Measurements from ENCODE around the gene DENND10. TPM values are rescaled to one million over a fixed set of nuclear protein-coding genes. Genes with fewer than 3 reads are reported as not detected.
A peak's percentile ranks its signal among the peaks of the same experiment; 100 is the strongest.

Gene DENND10
- total RNA-seq, 2 experiments from 2014 or later, result 40.4 to 45.6 TPM

- Mint-ChIP-seq H3K27me3 (no peaks in the 10 kb centered on the region), H3K27ac (peak overlapping the region; percentile 39)
- intact Hi-C loops (cut with DNase I, micrococcal nuclease), result no loop called here
These were observed 42.0 kb upstream of the DENND10 start for GRCh38 chr10:119061926-119062325.

GRCh38 chr10:119070395-119071165, 33.3 kb upstream of the DENND10 start:
- Mint-ChIP-seq H3K36me3 (ENCODE audit: low read depth) (peaks cover 84% of the 10 kb centered on the region), H3K27ac (no peak overlapping the region), H3K9me3 (no peaks in the 10 kb centered on the region), H3K4me1 (ENCODE audit: low read depth) (peaks cover 34% of the 10 kb centered on the region), H3K27me3 (no peaks in the 10 kb centered on the region), H3K4me3 (no peak overlapping the region)
- POLR2A ChIA-PET, result interaction anchor here (1.0 to 1.3 kb wide), 2 partner anchors 9 to 34 kb away, joined by 5 to 6 read pairs; partner anchors contain the start of gene DENND10
- Histone ChIP-seq H3K27me3 (ENCODE audit: control insufficient read depth in 1 of 2, insufficient read depth in 2 of 2, low read length in 2 of 2) (no peaks in the 10 kb centered on the region), H3K36me3 (ENCODE audit: insufficient read depth, low read length) (peaks cover 69% of the 10 kb centered on the region), H3K4me1 (ENCODE audit: insufficient read depth, low read length) (peaks cover 19% of the 10 kb centered on the region), H3K27ac (ENCODE audit: low read depth in 1 of 2, low read length in 2 of 2) (no peak overlapping the region), H3K9me3 (ENCODE audit: control insufficient read depth in 1 of 2, insufficient read depth in 1 of 2, low read length in 2 of 2) (no peaks in the 10 kb centered on the region), H3K4me3 (ENCODE audit: low read length) (no peak overlapping the region)
- TF ChIP-seq CTCF (IDR thresholded peaks at IDR 0.05), result no peak
- intact Hi-C loops (cut with DNase I, micrococcal nuclease), result loop anchor here (10.0 kb wide), 2 partner anchors 316 to 524 kb away; partner anchors contain the start of genes CACUL1 (in 1 of the 2) and TIAL1 (in 1 of the 2)
- DNase-seq (no peak), ATAC-seq (ENCODE audit: poor library complexity) (no peak)
- CTCF ChIA-PET, result interaction anchor here (1.0 kb wide), 1 partner anchor 54 kb away, joined by 3 read pairs; no protein-coding TSS in a partner anchor

More at GRCh38 chr10:119061926-119062325, 42.0 kb upstream of the DENND10 start:
- Mint-ChIP-seq H3K4me3 (no peak overlapping the region), H3K9me3 (no peaks in the 10 kb centered on the region), H3K36me3 (ENCODE audit: low read depth) (peaks cover 99% of the 10 kb centered on the region), H3K4me1 (ENCODE audit: low read depth) (peaks cover 23% of the 10 kb centered on the region)
- Histone ChIP-seq H3K9me3 (ENCODE audit: control insufficient read depth in 1 of 2, insufficient read depth in 1 of 2, low read length in 2 of 2) (no peaks in the 10 kb centered on the region), H3K4me1 (ENCODE audit: insufficient read depth, low read length) (no peaks in the 10 kb centered on the region), H3K36me3 (ENCODE audit: insufficient read depth, low read length) (peaks cover 92% of the 10 kb centered on the region), H3K27ac (ENCODE audit: low read depth in 1 of 2, low read length in 2 of 2) (no peak overlapping the region), H3K27me3 (ENCODE audit: control insufficient read depth in 1 of 2, insufficient read depth in 2 of 2, low read length in 2 of 2) (no peaks in the 10 kb centered on the region), H3K4me3 (ENCODE audit: low read length) (no peak overlapping the region)
- POLR2A ChIA-PET, result interaction anchor here (1.1 kb wide), 1 partner anchor 46 kb away, joined by 3 read pairs; no protein-coding TSS in a partner anchor
- CTCF ChIA-PET, result no interaction called here
- ATAC-seq (ENCODE audit: poor library complexity) (no peak), DNase-seq (no peak)
- no peak for TF ChIP-seq CTCF (IDR thresholded peaks at IDR 0.05)

- H3K9me3 Mint-ChIP-seq, result no peaks in the 10 kb centered on the region
- ATAC-seq (ENCODE audit: poor library complexity) (no peak), DNase-seq (no peak)
- Histone ChIP-seq H3K36me3 (ENCODE audit: insufficient read depth, low read length) (peaks cover 47% of the 10 kb centered on the region), H3K27me3 (ENCODE audit: control insufficient read depth in 1 of 2, insufficient read depth in 2 of 2, low read length in 2 of 2) (no peaks in the 10 kb centered on the region), H3K9me3 (ENCODE audit: control insufficient read depth in 1 of 2, insufficient read depth in 1 of 2, low read length in 2 of 2) (no peaks in the 10 kb centered on the region), H3K4me1 (ENCODE audit: insufficient read depth, low read length) (peaks cover 45% of the 10 kb centered on the region), H3K4me3 (ENCODE audit: low read length) (no peak overlapping the region), H3K27ac (ENCODE audit: low read depth in 1 of 2, low read length in 2 of 2) (no peak overlapping the region)
- TF ChIP-seq CTCF (IDR thresholded peaks at IDR 0.05), result no peak
- intact Hi-C loops (cut with DNase I, micrococcal nuclease), result loop anchor here (10.0 kb wide), 2 partner anchors 319 to 521 kb away; partner anchors contain the start of genes CACUL1 (in 1 of the 2) and TIAL1 (in 1 of the 2)
- ChIA-PET POLR2A (no interaction called here), CTCF (no interaction called here)
- peak overlapping the region; percentile 47 for H3K4me3 Mint-ChIP-seq
- peaks cover 52% of the 10 kb centered on the region for H3K4me1 Mint-ChIP-seq (ENCODE audit: low read depth)
- peak overlapping the region; percentile 69 for H3K27ac Mint-ChIP-seq
- peaks cover 59% of the 10 kb centered on the region for H3K36me3 Mint-ChIP-seq (ENCODE audit: low read depth)
- no peaks in the 10 kb centered on the region for H3K27me3 Mint-ChIP-seq
These were observed 30.3 kb upstream of the DENND10 start for GRCh38 chr10:119073584-119073983.
